Measurements from ENCODE around the gene NBEA.

NBEA gene

DNA sequence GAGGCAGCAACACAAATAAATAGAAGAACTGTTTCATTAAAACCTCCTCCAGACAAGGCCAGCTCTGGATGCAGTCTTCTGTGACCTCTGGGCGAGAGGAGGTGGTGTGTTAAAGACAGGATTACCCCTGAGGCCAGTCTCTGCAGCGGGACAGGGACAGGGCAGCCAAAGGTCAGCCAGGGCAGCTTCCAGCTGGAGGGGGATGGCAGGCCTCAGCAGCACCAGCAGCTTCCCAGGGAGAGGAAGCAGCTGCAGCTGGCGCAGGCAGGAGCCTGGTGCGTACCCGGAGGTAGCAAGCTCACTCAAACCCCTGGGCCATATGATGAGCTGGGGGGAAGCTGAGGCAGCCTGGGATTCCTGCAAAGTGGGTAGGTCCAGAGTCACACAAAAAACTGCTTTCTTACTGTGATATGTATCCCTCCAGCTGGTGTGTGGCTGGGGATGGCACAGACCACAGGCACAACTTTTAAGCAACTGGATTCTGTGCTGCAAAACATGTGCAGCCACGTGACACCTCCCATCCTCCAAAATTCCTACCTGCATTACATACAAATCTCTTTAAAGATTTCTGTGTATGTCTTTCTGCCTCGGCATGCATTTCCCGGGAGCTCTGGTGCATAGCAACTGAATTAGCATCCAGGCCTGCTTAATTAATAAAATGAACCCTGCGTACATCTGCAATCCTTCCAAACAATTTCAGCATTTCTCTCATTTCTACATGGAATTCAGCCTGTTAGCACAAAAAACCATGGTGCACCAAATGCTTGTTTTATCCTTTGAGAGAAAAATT lies 772.7 kb downstream of the NBEA start:
- ChIA-PET CTCF (no interaction called here), POLR2A (no interaction called here)
- Histone ChIP-seq H3K4me3 (ENCODE audit: control insufficient read depth in 1 of 7, extremely low read depth in 1 of 7, insufficient read depth in 4 of 7, low read depth in 2 of 7, low read length in 6 of 7) (no peak overlapping the region), H3K9me3 (ENCODE audit: control extremely low read depth in 1 of 5, control insufficient read depth in 4 of 5, insufficient read depth in 2 of 5, low read depth in 1 of 5, low read length in 4 of 5) (no peaks in the 10 kb centered on the region), H3K27me3 (replicated peaks in 2 of 5; ENCODE audit: control insufficient read depth in 4 of 5, insufficient read depth in 5 of 5, low read length in 4 of 5) (no peaks in the 10 kb centered on the region), H3K4me1 (ENCODE audit: control extremely low read depth in 1 of 4, control insufficient read depth in 4 of 4, insufficient read depth in 4 of 4, low read length in 3 of 4) (no peaks in the 10 kb centered on the region), H3K27ac (ENCODE audit: insufficient read depth in 1 of 2, low read depth in 1 of 2, low read length in 2 of 2, poor library complexity in 1 of 2, severe bottlenecking in 2 of 2) (no peak overlapping the region), H3K36me3 (ENCODE audit: control insufficient read depth in 4 of 4, insufficient read depth in 4 of 4, low read length in 3 of 4) (no peaks in the 10 kb centered on the region)
- WGBS (ENCODE audit: insufficient coverage), result 80% methylated on average over 8 of the region's 9 CpGs
- no peak for DNase-seq

DNA sequence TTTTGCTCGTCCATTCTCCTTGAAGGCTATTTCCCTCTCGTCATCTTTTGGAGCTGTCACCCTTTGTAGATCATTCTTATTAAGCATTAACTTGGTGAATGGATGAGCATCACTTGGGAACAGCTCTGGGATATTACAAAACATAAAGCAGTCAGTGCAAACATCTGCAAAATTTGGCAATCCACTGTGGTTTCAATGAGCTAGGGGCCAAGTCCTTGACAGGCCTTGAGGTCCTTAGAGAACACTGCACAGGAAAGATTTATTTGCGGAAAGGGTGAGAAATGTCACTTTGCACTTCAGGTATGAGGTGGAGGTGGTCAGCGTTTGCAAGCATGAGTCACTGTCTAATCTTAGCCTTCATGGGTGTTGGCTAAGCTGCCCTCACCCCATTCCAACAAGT lies 774.1 kb downstream of the NBEA start:
- no peaks in the 10 kb centered on the region for H3K9me3 ChIP-seq (ENCODE audit: control extremely low read depth in 1 of 5, control insufficient read depth in 4 of 5, insufficient read depth in 2 of 5, low read depth in 1 of 5, low read length in 4 of 5)
- POLR2A ChIA-PET, result no interaction called here
- no peak for DNase-seq

DNA sequence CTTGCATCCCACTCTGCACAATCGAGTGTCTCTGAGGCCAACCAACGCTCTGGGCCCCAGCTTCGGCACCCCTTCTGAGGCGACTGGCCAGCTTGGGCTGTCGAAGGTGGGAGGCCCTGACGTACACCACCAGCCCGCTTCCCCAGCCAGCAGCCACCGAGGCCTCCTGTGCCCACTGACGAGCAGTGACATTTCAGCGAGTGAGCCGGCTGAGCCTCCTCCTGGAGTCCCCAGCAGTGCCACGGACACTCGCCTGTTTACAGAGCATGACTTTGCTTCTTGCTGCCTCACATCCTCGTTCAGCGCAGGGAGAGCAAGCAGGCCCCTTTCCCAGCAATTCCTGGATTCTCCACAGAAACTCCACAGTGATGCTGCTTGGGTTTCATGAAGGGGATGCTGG lies 774.7 kb downstream of the NBEA start:
- Histone ChIP-seq H3K36me3 (ENCODE audit: control insufficient read depth in 4 of 4, insufficient read depth in 4 of 4, low read length in 3 of 4) (no peaks in the 10 kb centered on the region), H3K9me3 (ENCODE audit: control extremely low read depth in 1 of 5, control insufficient read depth in 4 of 5, insufficient read depth in 2 of 5, low read depth in 1 of 5, low read length in 4 of 5) (no peaks in the 10 kb centered on the region), H3K4me3 (ENCODE audit: control insufficient read depth in 1 of 7, extremely low read depth in 1 of 7, insufficient read depth in 4 of 7, low read depth in 2 of 7, low read length in 6 of 7) (no peak overlapping the region), H3K27me3 (replicated peaks in 2 of 5; ENCODE audit: control insufficient read depth in 4 of 5, insufficient read depth in 5 of 5, low read length in 4 of 5) (no peaks in the 10 kb centered on the region), H3K4me1 (ENCODE audit: control extremely low read depth in 1 of 4, control insufficient read depth in 4 of 4, insufficient read depth in 4 of 4, low read length in 3 of 4) (peaks cover 0 to 12% (median 7%) of the 10 kb centered on the region in 4 experiments), H3K27ac (ENCODE audit: insufficient read depth in 1 of 2, low read depth in 1 of 2, low read length in 2 of 2, poor library complexity in 1 of 2, severe bottlenecking in 2 of 2) (no peak overlapping the region)
- no peak for DNase-seq
- CTCF ChIA-PET, result no interaction called here
- 98% methylated on average over 15 of the region's 15 CpGs for WGBS (ENCODE audit: insufficient coverage)
- POLR2A ChIA-PET, result no interaction called here

More for the DNA sequence above, 774.1 kb downstream of the NBEA start:
- 100% methylated on average over 1 of the region's 4 CpGs for WGBS (ENCODE audit: insufficient coverage)
- no peaks in the 10 kb centered on the region for H3K27me3 ChIP-seq (replicated peaks in 2 of 5; ENCODE audit: control insufficient read depth in 4 of 5, insufficient read depth in 5 of 5, low read length in 4 of 5)
- no peak overlapping the region for H3K27ac ChIP-seq (ENCODE audit: insufficient read depth in 1 of 2, low read depth in 1 of 2, low read length in 2 of 2, poor library complexity in 1 of 2, severe bottlenecking in 2 of 2)
- CTCF ChIA-PET, result no interaction called here
- peaks cover 0 to 7% (median 6%) of the 10 kb centered on the region in 4 experiments for H3K4me1 ChIP-seq (ENCODE audit: control extremely low read depth in 1 of 4, control insufficient read depth in 4 of 4, insufficient read depth in 4 of 4, low read length in 3 of 4)
- no peaks in the 10 kb centered on the region for H3K36me3 ChIP-seq (ENCODE audit: control insufficient read depth in 4 of 4, insufficient read depth in 4 of 4, low read length in 3 of 4)
- H3K4me3 ChIP-seq (ENCODE audit: control insufficient read depth in 1 of 7, extremely low read depth in 1 of 7, insufficient read depth in 4 of 7, low read depth in 2 of 7, low read length in 6 of 7), result no peak overlapping the region

DNA sequence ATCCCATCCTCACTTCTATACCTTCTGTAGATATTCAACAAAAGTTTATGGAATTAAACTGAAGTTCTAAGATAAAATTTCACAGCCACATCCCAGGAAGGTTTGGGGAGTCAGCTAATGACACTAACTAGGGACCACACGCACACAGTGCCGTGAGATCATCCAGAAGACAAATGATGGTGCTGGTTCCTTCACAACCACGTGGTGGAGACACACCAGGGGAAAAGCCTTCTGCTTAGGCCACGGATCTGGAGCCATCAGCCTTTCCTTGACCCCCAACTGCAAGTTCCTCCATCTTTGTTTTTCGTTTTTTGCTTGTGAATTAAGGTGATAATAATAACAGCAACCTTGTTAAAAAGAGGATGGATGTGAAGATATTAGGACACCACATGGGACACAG lies 776.0 kb downstream of the NBEA start:
- no peak overlapping the region for H3K27ac ChIP-seq (ENCODE audit: insufficient read depth in 1 of 2, low read depth in 1 of 2, low read length in 2 of 2, poor library complexity in 1 of 2, severe bottlenecking in 2 of 2)
- no peaks in the 10 kb centered on the region for H3K9me3 ChIP-seq (ENCODE audit: control extremely low read depth in 1 of 5, control insufficient read depth in 4 of 5, insufficient read depth in 2 of 5, low read depth in 1 of 5, low read length in 4 of 5)
- 77% methylated on average over 5 of the region's 5 CpGs for WGBS (ENCODE audit: insufficient coverage)
- H3K27me3 ChIP-seq (replicated peaks in 2 of 5; ENCODE audit: control insufficient read depth in 4 of 5, insufficient read depth in 5 of 5, low read length in 4 of 5), result no peaks in the 10 kb centered on the region
- H3K36me3 ChIP-seq (ENCODE audit: control insufficient read depth in 4 of 4, insufficient read depth in 4 of 4, low read length in 3 of 4), result no peaks in the 10 kb centered on the region
- peaks cover 0 to 24% (median 17%) of the 10 kb centered on the region in 4 experiments for H3K4me1 ChIP-seq (ENCODE audit: control extremely low read depth in 1 of 4, control insufficient read depth in 4 of 4, insufficient read depth in 4 of 4, low read length in 3 of 4)
- ChIA-PET POLR2A (no interaction called here), CTCF (no interaction called here)
- no peak overlapping the region for H3K4me3 ChIP-seq (ENCODE audit: control insufficient read depth in 1 of 7, extremely low read depth in 1 of 7, insufficient read depth in 4 of 7, low read depth in 2 of 7, low read length in 6 of 7)
- DNase-seq, result no peak

DNA sequence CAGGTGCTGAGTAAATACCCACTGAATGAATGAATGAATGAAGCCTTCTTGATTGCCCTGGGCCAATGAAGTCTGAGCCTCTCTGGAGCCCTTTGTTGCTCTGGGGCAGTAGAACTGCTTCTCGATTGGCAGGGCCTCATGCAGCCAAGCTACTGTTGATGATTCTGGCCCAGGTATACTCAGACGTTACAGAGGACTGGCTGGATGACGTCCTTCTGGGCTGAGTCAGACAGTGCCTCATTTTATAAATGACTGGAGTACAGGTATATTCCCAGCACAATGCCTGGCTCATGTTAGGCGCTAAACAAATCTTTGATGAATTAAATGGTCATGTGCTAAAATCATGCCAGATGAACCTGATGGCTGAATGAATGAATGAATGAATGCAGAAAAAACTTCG lies 778.2 kb downstream of the NBEA start:
- no peak for DNase-seq
- Histone ChIP-seq H3K4me3 (ENCODE audit: control insufficient read depth in 1 of 7, extremely low read depth in 1 of 7, insufficient read depth in 4 of 7, low read depth in 2 of 7, low read length in 6 of 7) (no peak overlapping the region), H3K27ac (ENCODE audit: insufficient read depth in 1 of 2, low read depth in 1 of 2, low read length in 2 of 2, poor library complexity in 1 of 2, severe bottlenecking in 2 of 2) (no peak overlapping the region), H3K36me3 (ENCODE audit: control insufficient read depth in 4 of 4, insufficient read depth in 4 of 4, low read length in 3 of 4) (no peaks in the 10 kb centered on the region), H3K4me1 (ENCODE audit: control extremely low read depth in 1 of 4, control insufficient read depth in 4 of 4, insufficient read depth in 4 of 4, low read length in 3 of 4) (peaks cover 0 to 37% (median 22%) of the 10 kb centered on the region in 4 experiments), H3K9me3 (ENCODE audit: control extremely low read depth in 1 of 5, control insufficient read depth in 4 of 5, insufficient read depth in 2 of 5, low read depth in 1 of 5, low read length in 4 of 5) (no peaks in the 10 kb centered on the region), H3K27me3 (replicated peaks in 2 of 5; ENCODE audit: control insufficient read depth in 4 of 5, insufficient read depth in 5 of 5, low read length in 4 of 5) (no peaks in the 10 kb centered on the region)
- 89% methylated on average over 3 of the region's 5 CpGs for WGBS (ENCODE audit: insufficient coverage)
- ChIA-PET POLR2A (no interaction called here), CTCF (no interaction called here)

DNA sequence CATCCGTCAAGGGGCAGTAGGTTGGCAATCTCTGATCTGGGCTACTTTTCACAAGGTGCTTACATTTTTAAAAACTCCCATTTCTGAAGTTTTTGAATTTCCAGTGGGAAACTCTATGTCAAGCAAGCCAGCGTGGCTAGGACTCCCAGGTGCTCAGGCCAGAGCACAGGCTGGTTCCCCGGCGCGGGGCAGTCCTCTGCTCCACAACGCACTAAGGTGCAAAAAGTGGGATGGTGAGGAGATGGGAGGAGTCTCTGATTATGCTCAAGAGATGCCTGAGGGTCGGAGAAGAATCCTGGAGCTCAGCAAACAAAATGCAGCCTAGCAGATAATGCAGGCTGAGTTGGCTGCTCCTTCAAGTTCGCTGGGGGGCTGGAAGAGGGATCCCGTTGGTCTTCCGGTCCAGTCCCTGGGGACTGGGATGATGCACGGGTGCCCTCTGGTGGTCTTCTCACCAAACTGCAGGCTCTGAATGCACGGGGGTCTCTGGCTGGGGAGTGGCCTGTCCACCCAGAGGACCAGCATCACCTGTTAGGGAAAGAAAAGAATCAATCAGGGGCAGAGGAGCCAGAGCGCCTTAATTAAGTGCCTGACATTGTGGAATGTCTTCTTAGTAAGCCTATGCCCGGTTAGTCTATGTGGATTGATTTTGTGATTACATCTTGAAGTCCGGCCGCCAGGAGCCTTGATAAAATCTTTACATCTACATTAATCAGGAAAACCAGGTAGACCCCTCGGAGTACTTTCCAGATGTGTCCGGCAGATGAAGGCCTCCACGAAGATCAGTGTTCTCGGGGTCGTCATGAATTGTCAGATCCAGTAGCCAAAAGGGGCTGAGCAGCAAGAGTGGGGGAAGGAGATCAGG lies 778.9 kb downstream of the NBEA start:
- ChIA-PET POLR2A (no interaction called here), CTCF (interaction anchor here (1.0 kb wide), 1 partner anchor 10 kb away, joined by 3 read pairs; no protein-coding TSS in a partner anchor)
- peak overlapping the region in 4 of 7 experiments; percentile 36 to 64 (median 54) for H3K4me3 ChIP-seq (ENCODE audit: control insufficient read depth in 1 of 7, extremely low read depth in 1 of 7, insufficient read depth in 4 of 7, low read depth in 2 of 7, low read length in 6 of 7)
- no peaks in the 10 kb centered on the region for H3K27me3 ChIP-seq (replicated peaks in 2 of 5; ENCODE audit: control insufficient read depth in 4 of 5, insufficient read depth in 5 of 5, low read length in 4 of 5)
- 19% methylated on average over 11 of the region's 21 CpGs for WGBS (ENCODE audit: insufficient coverage)
- no peaks in the 10 kb centered on the region for H3K36me3 ChIP-seq (ENCODE audit: control insufficient read depth in 4 of 4, insufficient read depth in 4 of 4, low read length in 3 of 4)
- DNase-seq, result peak; percentile 33 to 44 (median 43)
- H3K4me1 ChIP-seq (ENCODE audit: control extremely low read depth in 1 of 4, control insufficient read depth in 4 of 4, insufficient read depth in 4 of 4, low read length in 3 of 4), result peaks cover 0 to 37% (median 22%) of the 10 kb centered on the region in 4 experiments
- no peak overlapping the region for H3K27ac ChIP-seq (ENCODE audit: insufficient read depth in 1 of 2, low read depth in 1 of 2, low read length in 2 of 2, poor library complexity in 1 of 2, severe bottlenecking in 2 of 2)
- no peaks in the 10 kb centered on the region for H3K9me3 ChIP-seq (ENCODE audit: control extremely low read depth in 1 of 5, control insufficient read depth in 4 of 5, insufficient read depth in 2 of 5, low read depth in 1 of 5, low read length in 4 of 5)

Data from common myeloid progenitor, CD34-positive (primary cell).